ENCODE data around the gene CAST.

DNA sequence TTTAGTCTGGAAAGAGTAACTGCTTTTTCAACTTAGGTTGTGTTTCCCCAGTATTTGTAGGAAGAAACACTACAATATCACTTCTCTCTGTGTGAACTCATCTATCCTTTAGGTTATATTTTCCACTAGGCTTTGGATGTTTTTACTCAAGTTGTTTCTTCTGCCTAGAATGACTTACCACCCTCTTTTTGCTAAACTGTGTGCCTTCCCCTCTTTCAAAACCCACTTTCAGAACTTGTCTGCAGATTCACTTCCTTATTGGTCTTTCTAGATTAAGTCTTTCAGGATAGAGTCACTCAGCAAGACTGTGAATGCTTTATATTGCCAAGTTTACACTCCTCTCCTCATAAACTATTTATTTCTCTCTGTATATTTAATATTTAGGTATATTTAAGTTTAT is 14.2 kb upstream of the CAST start:
- no peak for TF ChIP-seq POLR2A (IDR thresholded peaks at IDR 0.05; ENCODE audit: low read depth, low read length)
- no peak for TF ChIP-seq POLR2AphosphoS5 (IDR thresholded peaks at IDR 0.05; ENCODE audit: low read depth, low read length)
- TF ChIP-seq TAF1 (IDR thresholded peaks at IDR 0.05; ENCODE audit: borderline replicate concordance, low read depth, low read length): no peak
